Measurements from ENCODE around the gene GNG14.

- TF ChIP-seq EZH2 (IDR thresholded peaks at IDR 0.05; ENCODE audit: borderline replicate concordance, insufficient read depth, low read depth, low read length, poor library complexity, severe bottlenecking), result no peak
- TF ChIP-seq, protein P1, sequence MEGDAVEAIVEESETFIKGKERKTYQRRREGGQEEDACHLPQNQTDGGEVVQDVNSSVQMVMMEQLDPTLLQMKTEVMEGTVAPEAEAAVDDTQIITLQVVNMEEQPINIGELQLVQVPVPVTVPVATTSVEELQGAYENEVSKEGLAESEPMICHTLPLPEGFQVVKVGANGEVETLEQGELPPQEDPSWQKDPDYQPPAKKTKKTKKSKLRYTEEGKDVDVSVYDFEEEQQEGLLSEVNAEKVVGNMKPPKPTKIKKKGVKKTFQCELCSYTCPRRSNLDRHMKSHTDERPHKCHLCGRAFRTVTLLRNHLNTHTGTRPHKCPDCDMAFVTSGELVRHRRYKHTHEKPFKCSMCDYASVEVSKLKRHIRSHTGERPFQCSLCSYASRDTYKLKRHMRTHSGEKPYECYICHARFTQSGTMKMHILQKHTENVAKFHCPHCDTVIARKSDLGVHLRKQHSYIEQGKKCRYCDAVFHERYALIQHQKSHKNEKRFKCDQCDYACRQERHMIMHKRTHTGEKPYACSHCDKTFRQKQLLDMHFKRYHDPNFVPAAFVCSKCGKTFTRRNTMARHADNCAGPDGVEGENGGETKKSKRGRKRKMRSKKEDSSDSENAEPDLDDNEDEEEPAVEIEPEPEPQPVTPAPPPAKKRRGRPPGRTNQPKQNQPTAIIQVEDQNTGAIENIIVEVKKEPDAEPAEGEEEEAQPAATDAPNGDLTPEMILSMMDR (IDR thresholded peaks at IDR 0.05), result no peak
Measured at GRCh38 chr19:12676928-12677327, 10.9 kb upstream of the GNG14 start.

All from B cell (primary cell).